ENCODE measurements around the gene RPS6KB2. TPM values are rescaled to one million over a fixed set of nuclear protein-coding genes. Genes with fewer than 3 reads are reported as not detected.

RPS6KB2 gene
- total and polyA plus RNA-seq, 2 of the 4 experiments (the other 2 are of a cell fraction), result 50.7 to 58.4 TPM

GRCh38 chr11:67400942-67401494 lies 27.3 kb upstream of the RPS6KB2 start (continued):
- no peak for TF ChIP-seq RCOR1 (IDR thresholded peaks at IDR 0.05; ENCODE audit: insufficient replicate concordance, low read length)

GRCh38 chr11:67401495-67402191 lies 26.7 kb upstream of the RPS6KB2 start, which contains the start of gene PPP1CA:
Gene PPP1CA (minus strand): TSS chr11:67401858. CDS start chr11:67401782, 76 bp downstream.
- Histone ChIP-seq H3K23ac (ENCODE audit: low read depth, low read length) (peak within 1 kb of the TSS; percentile 86), H3K4me2 (ENCODE audit: low read depth, low read length) (peak within 1 kb of the TSS; percentile 98), H2AK9ac (replicated peaks; ENCODE audit: low read depth, low read length, poor library complexity) (peak within 1 kb of the TSS; percentile 99), H3K79me1 (ENCODE audit: low read depth in 1 of 2, low read length in 2 of 2) (peaks cover 17 to 35% of the 10 kb centered on the region in 2 experiments; a peak in 3 of 4 replicates), H4K5ac (ENCODE audit: low read depth, low read length) (peak within 1 kb of the TSS; percentile 100), H3K36me3 (ENCODE audit: control insufficient read depth, insufficient read depth, low read length) (peaks cover 34% of the 10 kb centered on the region), H2BK15ac (ENCODE audit: low read depth, low read length) (peak within 1 kb of the TSS; percentile 72; the same call in 1 of the 3 replicates), H3K4me3 (ENCODE audit: insufficient read depth, low read depth, low read length) (peak within 1 kb of the TSS; percentile 72), H3K4ac (ENCODE audit: low read depth, low read length) (peak within 1 kb of the TSS; percentile 97), H4K20me1 (ENCODE audit: insufficient read depth, low read length) (peaks cover 30% of the 10 kb centered on the region), H2BK120ac (ENCODE audit: low read depth, low read length) (peak within 1 kb of the TSS; percentile 91), H3K9me1 (ENCODE audit: insufficient read depth, low read length) (no peaks in the 10 kb centered on the region), H3K27me3 (ENCODE audit: control insufficient read depth, insufficient read depth, low read length) (no peaks in the 10 kb centered on the region), H2BK5ac (ENCODE audit: low read depth, low read length, poor library complexity, severe bottlenecking) (peak within 1 kb of the TSS; percentile 94), H3K9me3 (ENCODE audit: control insufficient read depth, insufficient read depth, low read length) (no peaks in the 10 kb centered on the region), H2AK5ac (ENCODE audit: low read depth, low read length) (peak within 1 kb of the TSS; percentile 95), H3K18ac (ENCODE audit: low read depth, low read length) (peak within 1 kb of the TSS; percentile 99), H3K9ac (ENCODE audit: low read depth, low read length) (peak within 1 kb of the TSS; percentile 86), H3K4me1 (ENCODE audit: control insufficient read depth, insufficient read depth, low read length) (peaks cover 13% of the 10 kb centered on the region), H4K91ac (ENCODE audit: insufficient read depth, low read depth, low read length) (peak within 1 kb of the TSS; percentile 92), H3K27ac (ENCODE audit: insufficient read depth, low read length) (peak within 1 kb of the TSS; percentile 95), H2BK20ac (ENCODE audit: low read depth, low read length) (no peak within 1 kb of the TSS), H3K14ac (replicated peaks; ENCODE audit: low read depth, low read length) (peak within 1 kb of the TSS; percentile 99), H2AFZ (replicated peaks; ENCODE audit: low read length, poor library complexity) (peak within 1 kb of the TSS; percentile 99), H3K56ac (ENCODE audit: extremely low read depth, insufficient read depth, low read length) (peak within 1 kb of the TSS; percentile 90), H4K8ac (ENCODE audit: low read depth in 2 of 2, low read length in 2 of 2) (peak within 1 kb of the TSS; percentile 97 to 100)
- dilution Hi-C loops (cut with HindIII; ENCODE audit: low sequenced_read_pairs, unreplicated experiment) (no loop called here), in situ Hi-C loops (cut with MboI; ENCODE audit: low sequenced_read_pairs) (no loop called here), intact Hi-C loops (cut with micrococcal nuclease) (loop anchor here (2.0 kb wide), 1 partner anchor 107 kb away; the partner anchor contains the start of gene CDK2AP2)
- BruUV-seq (replicated peaks), result no TSS peak
- peak; percentile 79 for DNase-seq
- ATAC-seq (ENCODE audit: low read depth), result peak; percentile 94
- CTCF ChIA-PET, result interaction anchor here (0.7 to 1.5 kb wide), 6 partner anchors 9 to 71 kb away, joined by 3 to 7 read pairs (median 4); partner anchors contain the start of genes RAD9A and TMEM134
- WGBS, 2 experiments (ENCODE audit: extremely low coverage in 2 of 2, insufficient read length in 1 of 2), result 1% methylated on average over 17 of the region's 73 CpGs; no CpG with 5 or more reads in 1 of the 2 experiments
- POLR2A ChIA-PET (ENCODE audit: unreplicated experiment), result interaction anchor here (0.6 to 1.2 kb wide), 5 partner anchors 10 to 132 kb away, joined by 3 to 4 read pairs (median 3); partner anchors contain the start of gene TMEM134
- TF ChIP-seq CTCF (conservative IDR thresholded peaks at IDR 0.05; ENCODE audit: low read depth, low read length), result peak; percentile 36
- peak; percentile 65; the same call in 1 of the 2 replicates for TF ChIP-seq MAZ (IDR thresholded peaks at IDR 0.05; ENCODE audit: borderline replicate concordance, low read depth, low read length)
- peak; percentile 85 for TF ChIP-seq POLR2A (IDR thresholded peaks at IDR 0.05; ENCODE audit: low read depth, low read length)
- no peak for TF ChIP-seq USF2 (IDR thresholded peaks at IDR 0.05; ENCODE audit: low read depth, low read length)
- TF ChIP-seq RAD21 (IDR thresholded peaks at IDR 0.05; ENCODE audit: low read length), result peak; percentile 35
- peak; percentile 9; the same call in 1 of the 2 replicates for TF ChIP-seq SMC3 (IDR thresholded peaks at IDR 0.05; ENCODE audit: low read depth, low read length)
- TF ChIP-seq FOS (IDR thresholded peaks at IDR 0.05; ENCODE audit: low read depth, low read length), result no peak
- no peak for TF ChIP-seq RFX5 (IDR thresholded peaks at IDR 0.05; ENCODE audit: low read depth, low read length)
- TF ChIP-seq MXI1 (IDR thresholded peaks at IDR 0.05; ENCODE audit: borderline replicate concordance, low read depth, low read length), result peak; percentile 59; the same call in 1 of the 2 replicates
- TF ChIP-seq BHLHE40 (IDR thresholded peaks at IDR 0.05; ENCODE audit: low read depth, low read length), result no peak
- TF ChIP-seq CEBPB (IDR thresholded peaks at IDR 0.05; ENCODE audit: low read depth, low read length), result no peak
- TF ChIP-seq MAFK (IDR thresholded peaks at IDR 0.05; ENCODE audit: low read depth, low read length), result no peak
- no peak for TF ChIP-seq RCOR1 (IDR thresholded peaks at IDR 0.05; ENCODE audit: insufficient replicate concordance, low read length)
